ENCODE results near the gene CDK13.

Gene CDK13

GRCh38 chr7:40043164-40043563 lies 93.1 kb downstream of the CDK13 start:
- no peak for DNase-seq (ENCODE audit: low read depth in 1 of 2, low spot score in 1 of 2)
- no peak for TF ChIP-seq REST (IDR thresholded peaks at IDR 0.05; ENCODE audit: insufficient replicate concordance, low read depth)
- TF ChIP-seq GABPA (IDR thresholded peaks at IDR 0.05; ENCODE audit: low read depth), result no peak
- TF ChIP-seq SPI1 (IDR thresholded peaks at IDR 0.05; ENCODE audit: borderline replicate concordance, low read depth), result no peak
- no peak for TF ChIP-seq POLR2AphosphoS5 (IDR thresholded peaks at IDR 0.05; ENCODE audit: low read depth)
- no peak overlapping the region for H3K4me3 ChIP-seq (replicated peaks; ENCODE audit: insufficient read depth, low read length)
- no peaks in the 10 kb centered on the region for H3K27me3 ChIP-seq (ENCODE audit: insufficient read depth, poor library complexity, severe bottlenecking)
- H3K27ac ChIP-seq (replicated peaks), result no peak overlapping the region

- TF ChIP-seq CTCF (IDR thresholded peaks at IDR 0.05; ENCODE audit: insufficient read depth, low read length) (no peak), REST (IDR thresholded peaks at IDR 0.05; ENCODE audit: insufficient replicate concordance, low read depth) (no peak), SPI1 (IDR thresholded peaks at IDR 0.05; ENCODE audit: borderline replicate concordance, low read depth) (no peak), GABPA (IDR thresholded peaks at IDR 0.05; ENCODE audit: low read depth) (no peak), POLR2AphosphoS5 (IDR thresholded peaks at IDR 0.05; ENCODE audit: low read depth) (no peak)
- DNase-seq (ENCODE audit: low read depth in 1 of 2, low spot score in 1 of 2), result no peak
These were observed 97.6 kb downstream of the CDK13 start for GRCh38 chr7:40047661-40048060.

GRCh38 chr7:40057292-40057691 lies 107.2 kb downstream of the CDK13 start:
- no peak for DNase-seq (ENCODE audit: low read depth in 1 of 2, low spot score in 1 of 2)
- TF ChIP-seq SPI1 (IDR thresholded peaks at IDR 0.05; ENCODE audit: borderline replicate concordance, low read depth), result no peak
- no peak for TF ChIP-seq REST (IDR thresholded peaks at IDR 0.05; ENCODE audit: insufficient replicate concordance, low read depth)
- TF ChIP-seq GABPA (IDR thresholded peaks at IDR 0.05; ENCODE audit: low read depth), result no peak
- no peak for TF ChIP-seq CTCF (IDR thresholded peaks at IDR 0.05; ENCODE audit: insufficient read depth, low read length)
- no peak for TF ChIP-seq POLR2AphosphoS5 (IDR thresholded peaks at IDR 0.05; ENCODE audit: low read depth)
- H3K27me3 ChIP-seq (ENCODE audit: insufficient read depth, poor library complexity, severe bottlenecking), result no peaks in the 10 kb centered on the region
- H3K4me3 ChIP-seq (replicated peaks; ENCODE audit: insufficient read depth, low read length), result no peak overlapping the region
- no peak overlapping the region for H3K27ac ChIP-seq (replicated peaks)

More at GRCh38 chr7:40047661-40048060, 97.6 kb downstream of the CDK13 start:
- Histone ChIP-seq H3K27me3 (ENCODE audit: insufficient read depth, poor library complexity, severe bottlenecking) (no peaks in the 10 kb centered on the region), H3K27ac (replicated peaks) (no peak overlapping the region), H3K4me3 (replicated peaks; ENCODE audit: insufficient read depth, low read length) (no peak overlapping the region)

All from HL-60 (cell line).